HG03097 (cell line): ENCODE data around the gene TAF11L14.
"Not testable (repeated sequence)": the region's sequence is repeated elsewhere in the genome, so short reads cannot be mapped to it uniquely, and the experiment has no call there.

Experiments used
- ATAC-seq: cut with Tn5 transposase; IDR thresholded peaks from one replicate; pipeline ENCODE4 v1.9.1; 2021; ENCODE audit not compliant: unreplicated experiment, low FRiP score

The TAF11L14 gene

GRCh38 chr5:17634160-17634559 lies at the start of gene TAF11L14:
Gene TAF11L14 (plus strand): TSS chr5:17634460.
- no peak for ATAC-seq

DNA sequence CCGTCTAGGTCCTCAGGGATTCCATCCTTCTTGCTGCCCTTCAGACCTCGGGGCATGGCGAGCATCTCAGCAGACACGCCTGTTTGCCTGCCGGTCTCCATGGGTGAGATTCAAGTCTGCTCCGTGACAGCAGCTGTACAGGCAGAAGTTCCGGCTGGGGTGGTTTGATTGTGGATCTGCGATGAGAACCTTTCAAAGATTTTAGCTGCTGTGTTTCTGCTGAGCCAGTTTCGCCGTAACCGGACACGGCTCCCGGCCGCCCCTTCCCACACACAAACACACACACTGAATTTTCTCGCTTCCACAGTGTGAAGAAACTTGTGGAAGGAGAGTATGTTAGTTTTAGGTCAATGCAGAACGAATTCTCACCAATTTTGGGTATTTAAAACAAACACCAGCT lies 48.6 kb upstream of the TAF11L14 start, which contains the start of gene TAF11L7:
TAF11L7 (minus strand) TSS at position 101 of the 400 bp plus-strand sequence.
- not testable (repeated sequence) for ATAC-seq

GRCh38 chr5:17590860-17591259 lies 43.4 kb upstream of the TAF11L14 start, which contains the start of gene TAF11L8:
Gene TAF11L8 (minus strand): TSS chr5:17590960.
- ATAC-seq, result not testable (repeated sequence)

DNA sequence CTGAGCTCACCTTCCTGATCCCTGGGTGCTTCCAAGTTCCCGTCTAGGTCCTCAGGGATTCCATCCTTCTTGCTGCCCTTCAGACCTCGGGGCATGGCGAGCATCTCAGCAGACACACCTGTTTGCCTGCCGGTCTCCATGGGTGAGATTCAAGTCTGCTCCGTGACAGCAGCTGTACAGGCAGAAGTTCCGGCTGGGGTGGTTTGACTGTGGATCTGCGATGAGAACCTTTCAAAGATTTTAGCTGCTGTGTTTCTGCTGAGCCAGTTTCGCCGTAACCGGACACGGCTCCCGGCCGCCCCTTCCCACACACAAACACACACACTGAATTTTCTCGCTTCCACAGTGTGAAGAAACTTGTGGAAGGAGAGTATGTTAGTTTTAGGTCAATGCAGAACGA lies 40.0 kb upstream of the TAF11L14 start, which contains the start of gene TAF11L9:
TAF11L9 (minus strand) TSS at position 140 of the 400 bp plus-strand sequence.
- ATAC-seq, result not testable (repeated sequence)

DNA sequence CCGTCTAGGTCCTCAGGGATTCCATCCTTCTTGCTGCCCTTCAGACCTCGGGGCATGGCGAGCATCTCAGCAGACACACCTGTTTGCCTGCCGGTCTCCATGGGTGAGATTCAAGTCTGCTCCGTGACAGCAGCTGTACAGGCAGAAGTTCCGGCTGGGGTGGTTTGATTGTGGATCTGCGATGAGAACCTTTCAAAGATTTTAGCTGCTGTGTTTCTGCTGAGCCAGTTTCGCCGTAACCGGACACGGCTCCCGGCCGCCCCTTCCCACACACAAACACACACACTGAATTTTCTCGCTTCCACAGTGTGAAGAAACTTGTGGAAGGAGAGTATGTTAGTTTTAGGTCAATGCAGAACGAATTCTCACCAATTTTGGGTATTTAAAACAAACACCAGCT lies 36.5 kb upstream of the TAF11L14 start, which contains the start of gene TAF11L10:
TAF11L10 (minus strand) TSS at position 101 of the 400 bp plus-strand sequence.
- ATAC-seq, result not testable (repeated sequence)

GRCh38 chr5:17603880-17604279 lies 30.4 kb upstream of the TAF11L14 start, which contains the start of gene TAF11L11:
Gene TAF11L11 (plus strand): TSS chr5:17604183.
- ATAC-seq, result not testable (repeated sequence)

- ATAC-seq, result no peak
These were observed 29.3 kb upstream of the TAF11L14 start for GRCh38 chr5:17604951-17605350.

- ATAC-seq, result not testable (repeated sequence)
These were observed 26.8 kb upstream of the TAF11L14 start for GRCh38 chr5:17607461-17607860.

DNA sequence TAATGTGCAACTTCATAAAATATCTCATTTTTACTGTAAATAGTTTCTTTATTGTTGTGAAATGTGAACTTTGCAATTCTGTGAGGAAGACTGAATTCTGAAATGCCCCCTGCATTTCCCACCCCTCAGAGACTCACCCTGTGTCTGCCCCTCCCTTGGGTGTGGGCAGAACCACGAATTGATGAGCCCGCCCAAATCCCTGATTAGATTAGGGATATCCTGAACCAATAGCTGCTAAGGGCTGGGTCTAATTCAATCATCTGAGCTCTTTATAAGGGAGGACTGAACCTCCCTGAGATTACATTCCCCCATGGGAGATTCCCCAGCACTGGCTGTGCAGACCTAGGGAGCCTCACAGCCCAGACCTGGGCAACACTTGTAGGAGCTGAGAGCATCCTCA lies 24.2 kb upstream of the TAF11L14 start, which contains the start of gene TAF11L12:
TAF11L12 (plus strand) TSS at position 301 of the 400 bp plus-strand sequence.
- ATAC-seq, result not testable (repeated sequence)

DNA sequence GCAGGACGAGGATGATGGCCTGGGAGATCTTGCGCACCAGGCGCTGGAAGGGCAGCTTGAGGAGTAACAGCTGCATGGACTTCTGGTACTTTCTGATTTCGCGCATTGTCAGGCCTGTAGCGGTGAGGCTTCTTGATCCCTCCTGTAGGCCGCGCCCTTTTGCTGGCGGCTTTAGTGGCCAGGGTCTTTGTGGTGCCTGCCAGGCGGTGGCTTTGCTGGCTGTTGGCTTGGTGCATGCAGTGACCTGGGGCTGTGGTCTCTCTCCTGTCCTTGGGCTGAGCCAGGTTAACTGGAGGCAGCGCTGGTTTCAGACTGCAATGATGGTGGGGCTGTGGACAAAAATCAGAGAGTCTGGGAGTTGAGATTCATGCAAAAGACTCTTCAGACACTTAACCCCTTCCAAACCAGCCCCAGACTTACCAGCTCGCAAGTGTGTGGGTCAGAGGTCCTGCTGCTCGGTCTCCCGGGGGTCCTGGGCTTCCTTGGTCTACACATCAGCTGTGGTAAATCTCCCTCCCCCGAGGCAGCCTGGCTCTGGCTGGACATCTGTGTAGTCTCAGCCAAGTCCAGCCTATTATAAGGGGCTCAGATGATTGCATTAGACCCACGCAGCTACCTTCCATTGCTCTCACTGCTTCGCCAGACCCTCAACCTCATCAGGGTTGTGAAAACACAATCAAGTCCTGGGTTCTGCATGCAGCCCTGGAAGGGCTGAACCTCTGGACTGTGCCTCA lies 19.2 kb upstream of the TAF11L14 start:
- no peak for ATAC-seq

- ATAC-seq, result no peak
These were observed 14.9 kb upstream of the TAF11L14 start for GRCh38 chr5:17619354-17619753.

GRCh38 chr5:17620627-17621026 lies 13.6 kb upstream of the TAF11L14 start:
- ATAC-seq, result no peak

DNA sequence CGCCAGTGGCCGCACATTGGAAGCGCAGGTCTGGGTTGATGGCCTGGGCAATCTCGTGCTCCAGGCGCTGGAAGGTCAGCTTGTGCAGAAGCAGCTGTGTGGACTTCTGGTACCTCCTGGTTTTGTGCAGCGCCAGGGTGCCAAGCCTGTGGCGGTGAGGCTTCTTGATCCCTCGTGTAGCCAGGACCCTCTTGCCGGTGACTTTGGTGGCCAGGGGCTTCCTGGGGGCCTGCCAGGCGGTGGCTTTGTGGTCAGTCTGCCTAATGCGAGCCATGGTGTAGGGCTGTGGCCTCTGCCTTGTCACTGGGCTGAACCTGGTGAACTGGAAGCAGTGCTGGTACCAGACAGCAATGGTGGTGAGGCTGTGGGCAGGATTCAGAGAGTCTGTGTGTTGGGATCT lies 8.6 kb upstream of the TAF11L14 start:
- ATAC-seq, result no peak

GRCh38 chr5:17631788-17632187 lies 2.5 kb upstream of the TAF11L14 start, which contains the start of gene TAF11L13:
Gene TAF11L13 (plus strand): TSS chr5:17632088.
- ATAC-seq, result not testable (repeated sequence)

DNA sequence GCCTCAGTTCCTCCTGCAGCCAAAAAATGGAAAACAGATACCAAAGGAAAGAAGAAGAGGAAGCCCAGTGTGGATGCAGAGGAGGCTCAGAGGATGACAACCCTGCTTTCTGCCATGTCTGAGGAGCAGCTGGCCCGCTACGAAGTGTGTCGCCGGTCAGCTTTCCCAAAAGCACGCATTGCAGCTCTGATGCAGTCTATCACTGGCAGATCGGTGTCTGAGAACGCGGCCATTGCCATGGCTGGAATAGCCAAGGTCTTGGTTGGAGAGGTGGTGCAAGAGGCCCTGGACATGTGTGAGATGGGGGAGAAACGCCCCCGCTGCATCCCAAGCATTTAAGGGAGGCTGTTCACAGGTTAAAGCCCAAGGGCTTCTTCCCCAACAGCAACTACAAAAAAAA lies 15.0 kb downstream of the TAF11L14 start:
- not testable (repeated sequence) for ATAC-seq

GRCh38 chr5:17655201-17655759 lies 21.0 kb downstream of the TAF11L14 start:
- ATAC-seq, result not testable (repeated sequence)

- no peak for ATAC-seq
These were observed 21.7 kb downstream of the TAF11L14 start for GRCh38 chr5:17655921-17656320.

GRCh38 chr5:17663182-17663581 lies 28.9 kb downstream of the TAF11L14 start:
- ATAC-seq, result no peak

GRCh38 chr5:17665836-17666235 lies 31.6 kb downstream of the TAF11L14 start:
- no peak for ATAC-seq

DNA sequence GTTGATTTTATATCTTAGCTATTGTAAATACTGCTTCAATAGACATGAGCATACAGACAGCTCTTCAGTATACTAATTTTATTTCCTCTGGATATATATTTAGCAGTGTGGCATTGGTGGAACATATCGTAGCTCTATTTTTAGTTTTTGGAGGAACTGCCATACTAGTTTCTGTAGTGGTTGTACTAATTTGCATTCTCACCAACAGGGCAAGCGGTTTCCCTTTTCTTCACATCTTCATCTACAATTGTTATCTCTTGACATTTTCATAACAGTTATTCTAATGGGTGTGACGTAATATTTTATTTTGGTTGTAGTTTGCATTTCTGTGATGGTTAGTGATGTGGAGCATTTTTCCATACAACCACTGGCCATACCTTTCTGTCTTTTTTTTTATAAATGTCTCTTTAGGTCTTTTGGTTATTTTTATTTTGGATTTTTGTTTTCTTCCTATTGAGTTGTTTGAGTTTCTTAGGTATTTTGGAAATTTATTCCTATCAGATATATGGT lies 32.5 kb downstream of the TAF11L14 start:
- no peak for ATAC-seq

DNA sequence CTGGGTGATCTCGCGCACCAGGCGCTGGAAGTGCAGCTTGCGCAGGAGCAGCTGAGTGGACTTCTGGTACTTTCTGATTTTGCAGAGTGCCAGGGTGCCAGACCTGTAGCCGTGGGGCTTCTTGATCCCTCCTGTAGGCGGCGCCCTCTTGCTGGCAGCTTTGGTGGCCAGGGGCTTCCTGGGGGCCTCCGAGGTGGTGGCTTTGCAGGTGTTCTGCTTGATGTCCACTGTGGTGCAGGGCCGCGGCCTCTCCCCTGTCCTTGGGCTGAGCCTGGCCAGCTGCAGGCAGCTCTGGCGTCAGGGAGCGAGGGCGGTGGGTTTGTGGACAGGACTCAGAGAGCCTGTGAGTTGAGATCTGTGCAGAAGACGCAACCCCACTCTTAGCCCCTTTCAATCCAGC lies 36.1 kb downstream of the TAF11L14 start:
- no peak for ATAC-seq
